Neuron (in vitro differentiated cells): ENCODE data around the gene SLC49A4.

Experiments used
- H2AFZ ChIP-seq: one replicate; pipeline ENCODE4 v1.6.1; 2013; ENCODE audit warnings: low read depth, mild to moderate bottlenecking, inconsistent platforms, low read length, moderate library complexity
- H3K27me3 ChIP-seq: one replicate; pipeline ENCODE4 v1.6.1; 2013; ENCODE audit warnings: low read length; ENCODE audit not compliant: insufficient read depth
- H3K36me3 ChIP-seq: one replicate; pipeline ENCODE4 v1.6.1; 2013; ENCODE audit warnings: low read length; ENCODE audit not compliant: insufficient read depth
- H3K4me1 ChIP-seq: one replicate; pipeline ENCODE4 v1.6.1; 2013; ENCODE audit warnings: low read length; ENCODE audit not compliant: insufficient read depth
- H3K4me3 ChIP-seq: 2 replicates; pipeline ENCODE4 v1.5.1; 2013; ENCODE audit warnings: mild to moderate bottlenecking, low read length, moderate library complexity
- H3K9me3 ChIP-seq: one replicate; pipeline ENCODE4 v1.6.1; 2013; ENCODE audit warnings: low read length

Gene SLC49A4

GRCh38 chr3:122835590-122835989 lies 40.7 kb downstream of the SLC49A4 start:
- H3K4me1 ChIP-seq = no peaks in the 10 kb centered on the region
- H3K27me3 ChIP-seq = no peaks in the 10 kb centered on the region
- peaks cover 18% of the 10 kb centered on the region for H3K36me3 ChIP-seq
- H2AFZ ChIP-seq = no peak overlapping the region
- no peak overlapping the region for H3K4me3 ChIP-seq
- H3K9me3 ChIP-seq = peaks cover 4% of the 10 kb centered on the region

GRCh38 chr3:122843604-122844003 lies 48.7 kb downstream of the SLC49A4 start:
- H3K4me3 ChIP-seq = no peak overlapping the region
- H3K36me3 ChIP-seq = peaks cover 9% of the 10 kb centered on the region
- no peaks in the 10 kb centered on the region for H3K9me3 ChIP-seq
- H3K27me3 ChIP-seq = no peaks in the 10 kb centered on the region
- H2AFZ ChIP-seq = no peak overlapping the region
- no peaks in the 10 kb centered on the region for H3K4me1 ChIP-seq

- H3K36me3 ChIP-seq = peaks cover 22% of the 10 kb centered on the region
- H3K4me3 ChIP-seq = no peak overlapping the region
- peaks cover 3% of the 10 kb centered on the region for H3K9me3 ChIP-seq
- H3K4me1 ChIP-seq = no peaks in the 10 kb centered on the region
- H3K27me3 ChIP-seq = no peaks in the 10 kb centered on the region
- no peak overlapping the region for H2AFZ ChIP-seq
Measured at GRCh38 chr3:122857019-122857418, 62.1 kb downstream of the SLC49A4 start.

- Histone ChIP-seq H3K4me1 (no peaks in the 10 kb centered on the region), H2AFZ (no peak overlapping the region), H3K27me3 (no peaks in the 10 kb centered on the region), H3K9me3 (peaks cover 3% of the 10 kb centered on the region), H3K4me3 (no peak overlapping the region), H3K36me3 (peaks cover 26% of the 10 kb centered on the region)
Measured at GRCh38 chr3:122858373-122858772, 63.5 kb downstream of the SLC49A4 start.

- Histone ChIP-seq H3K4me1 (no peaks in the 10 kb centered on the region), H3K9me3 (peaks cover 2% of the 10 kb centered on the region), H3K36me3 (peaks cover 25% of the 10 kb centered on the region), H2AFZ (no peak overlapping the region), H3K27me3 (no peaks in the 10 kb centered on the region), H3K4me3 (no peak overlapping the region)
Measured at GRCh38 chr3:122859021-122859805, 64.3 kb downstream of the SLC49A4 start.

GRCh38 chr3:122862381-122862780 lies 67.5 kb downstream of the SLC49A4 start:
- Histone ChIP-seq H2AFZ (no peak overlapping the region), H3K27me3 (no peaks in the 10 kb centered on the region), H3K4me1 (no peaks in the 10 kb centered on the region), H3K36me3 (peaks cover 27% of the 10 kb centered on the region), H3K4me3 (no peak overlapping the region), H3K9me3 (no peaks in the 10 kb centered on the region)

- Histone ChIP-seq H2AFZ (no peak overlapping the region), H3K4me1 (no peaks in the 10 kb centered on the region), H3K9me3 (no peaks in the 10 kb centered on the region), H3K36me3 (peaks cover 24% of the 10 kb centered on the region), H3K4me3 (no peak overlapping the region), H3K27me3 (no peaks in the 10 kb centered on the region)
Measured at GRCh38 chr3:122864498-122864897, 69.6 kb downstream of the SLC49A4 start.

- Histone ChIP-seq H3K4me3 (no peak overlapping the region), H3K4me1 (no peaks in the 10 kb centered on the region), H3K36me3 (peaks cover 8% of the 10 kb centered on the region), H3K27me3 (no peaks in the 10 kb centered on the region), H2AFZ (no peak overlapping the region), H3K9me3 (no peaks in the 10 kb centered on the region)
Measured at GRCh38 chr3:122868322-122868721, 73.5 kb downstream of the SLC49A4 start.

- H3K36me3 ChIP-seq = peaks cover 2% of the 10 kb centered on the region
- H3K27me3 ChIP-seq = no peaks in the 10 kb centered on the region
- H2AFZ ChIP-seq = no peak overlapping the region
- H3K4me3 ChIP-seq = no peak overlapping the region
- H3K9me3 ChIP-seq = no peaks in the 10 kb centered on the region
- no peaks in the 10 kb centered on the region for H3K4me1 ChIP-seq
Measured at GRCh38 chr3:122873741-122874515, 79.1 kb downstream of the SLC49A4 start.

GRCh38 chr3:122875547-122876127 lies 80.8 kb downstream of the SLC49A4 start:
- Histone ChIP-seq H2AFZ (no peak overlapping the region), H3K4me1 (no peaks in the 10 kb centered on the region), H3K36me3 (peaks cover 6% of the 10 kb centered on the region), H3K4me3 (no peak overlapping the region), H3K9me3 (no peaks in the 10 kb centered on the region), H3K27me3 (no peaks in the 10 kb centered on the region)

GRCh38 chr3:122880173-122880572 lies 85.3 kb downstream of the SLC49A4 start:
- no peak overlapping the region for H2AFZ ChIP-seq
- peaks cover 4% of the 10 kb centered on the region for H3K36me3 ChIP-seq
- no peaks in the 10 kb centered on the region for H3K9me3 ChIP-seq
- no peaks in the 10 kb centered on the region for H3K27me3 ChIP-seq
- H3K4me3 ChIP-seq = no peak overlapping the region
- no peaks in the 10 kb centered on the region for H3K4me1 ChIP-seq

- Histone ChIP-seq H3K27me3 (no peaks in the 10 kb centered on the region), H3K36me3 (peaks cover 4% of the 10 kb centered on the region), H3K4me3 (no peak overlapping the region), H2AFZ (no peak overlapping the region), H3K4me1 (no peaks in the 10 kb centered on the region), H3K9me3 (no peaks in the 10 kb centered on the region)
Measured at GRCh38 chr3:122880624-122881023, 85.8 kb downstream of the SLC49A4 start.

- H2AFZ ChIP-seq = no peak overlapping the region
- H3K27me3 ChIP-seq = no peaks in the 10 kb centered on the region
- no peaks in the 10 kb centered on the region for H3K4me1 ChIP-seq
- H3K4me3 ChIP-seq = no peak overlapping the region
- H3K9me3 ChIP-seq = no peaks in the 10 kb centered on the region
- H3K36me3 ChIP-seq = peaks cover 4% of the 10 kb centered on the region
Measured at GRCh38 chr3:122882361-122882947, 87.6 kb downstream of the SLC49A4 start.
